Omental fat pad (tissue), 4 donors: Measurements from ENCODE around the gene BCL2A1. TPM values are rescaled to one million over a fixed set of nuclear protein-coding genes. Genes with fewer than 3 reads are reported as not detected.

Source experiments
- ATAC-seq: fragments of 150-250 bp; one replicate; pipeline ENCODE4 v1.9.1; 2016; ENCODE audit warnings: mild to moderate bottlenecking, moderate library complexity; ENCODE audit not compliant: low FRiP score
- DNase-seq: peaks from one replicate; pipeline ENCODE4 v3.0.0-alpha.2; 2019; ENCODE audit warnings: low spot score
- CTCF ChIP-seq, 3 donors: fragments of 450-650 bp; IDR thresholded peaks; one replicate each; pipeline ENCODE4 v1.5.1; 2016 to 2017; ENCODE audit warnings: antibody characterized with exemption in 3 of 3, mild to moderate bottlenecking in 3 of 3, moderate library complexity in 2 of 3
- total RNA-seq, 4 donors: library from RNA; depleted of rRNA; stranded (reverse); fragments of >200 nt; gene quantifications; one replicate each; pipeline ENCODE4 v1.1.0, GENCODE V29; 2016

Gene BCL2A1
- total RNA-seq, 4 donors from 2014 or later = 1.8 to 20.4 (median 16.1) TPM

DNA sequence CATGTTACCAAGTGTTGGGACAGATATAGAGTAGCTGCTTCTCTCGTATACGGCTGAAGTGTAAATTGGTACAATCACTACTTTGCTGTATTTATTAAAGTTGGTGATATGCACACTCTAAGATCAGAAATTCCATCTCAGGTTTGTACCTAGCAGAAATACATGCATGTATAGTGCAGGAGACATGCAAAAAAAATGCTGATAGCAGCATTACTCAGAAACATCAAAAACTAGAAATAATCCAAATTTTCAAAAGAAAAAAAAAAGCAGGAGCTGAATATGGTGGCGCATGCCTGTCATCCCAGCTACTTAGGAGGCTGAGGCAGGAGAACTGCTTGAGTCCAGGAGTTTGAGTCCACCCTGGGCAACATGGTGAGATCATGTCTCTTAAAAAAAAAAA, 31.3 kb upstream of the BCL2A1 start:
- DNase-seq = no peak
- ATAC-seq = no peak
- no peak for TF ChIP-seq CTCF (IDR thresholded peaks at IDR 0.05)

DNA sequence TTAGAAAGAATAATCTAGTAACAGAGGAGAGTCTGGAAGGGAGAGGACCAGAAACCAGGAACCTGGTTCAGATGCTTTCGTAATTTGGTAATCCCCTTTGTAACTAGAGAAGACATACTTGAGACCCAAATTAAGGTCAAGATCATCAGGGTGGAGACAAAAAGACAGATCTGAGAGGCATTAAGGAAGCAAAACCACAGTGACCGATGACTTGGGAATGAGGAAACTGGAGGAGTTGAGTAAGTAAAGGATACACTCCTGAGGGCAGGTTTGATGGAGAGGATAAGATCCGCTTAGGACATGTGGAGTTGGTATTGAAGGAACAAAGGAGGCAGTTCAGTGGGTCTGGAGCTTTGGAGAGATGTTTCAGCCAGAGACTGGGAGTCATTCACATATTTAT, 23.6 kb upstream of the BCL2A1 start:
- no peak for ATAC-seq
- DNase-seq = no peak
- TF ChIP-seq CTCF (IDR thresholded peaks at IDR 0.05) = no peak

DNA sequence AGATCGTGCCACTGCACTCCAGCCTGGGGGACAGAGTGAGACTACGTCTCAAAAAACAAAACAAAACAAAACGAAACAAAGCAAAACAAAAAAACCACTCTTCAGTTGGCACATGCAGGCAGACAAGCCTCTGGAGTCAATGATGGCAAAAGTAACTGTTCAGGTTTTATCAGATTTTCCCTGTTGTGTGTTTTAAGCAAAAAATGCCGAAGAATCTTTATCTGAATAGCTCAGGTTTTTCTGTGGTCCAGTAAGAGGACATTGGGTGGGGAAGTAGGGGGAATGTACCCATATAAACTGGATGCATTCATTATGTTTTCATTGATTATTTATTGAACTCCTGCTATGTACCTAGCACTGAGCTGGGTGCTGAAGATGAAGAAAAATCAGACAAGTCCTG, 20.8 kb upstream of the BCL2A1 start:
- TF ChIP-seq CTCF (IDR thresholded peaks at IDR 0.05) = no peak
- ATAC-seq (no peak), DNase-seq (no peak)

DNA sequence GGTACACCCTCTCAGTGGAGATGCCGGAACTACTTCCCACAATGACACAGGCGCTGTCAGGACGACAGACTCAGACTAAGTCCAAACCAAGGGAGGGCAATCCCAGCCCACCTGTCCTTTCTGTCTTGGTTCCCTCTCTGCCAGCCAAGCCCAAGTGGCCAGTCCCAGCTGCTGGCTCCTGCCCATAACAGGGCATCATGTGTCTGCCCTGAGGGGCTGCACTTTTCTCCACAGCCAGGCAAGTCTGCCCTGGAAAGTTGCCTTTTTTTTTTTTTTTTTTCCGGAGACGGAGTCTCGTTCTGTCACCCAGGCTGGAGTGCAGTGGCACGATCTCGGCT, 20.0 kb upstream of the BCL2A1 start:
- no peak for TF ChIP-seq CTCF (IDR thresholded peaks at IDR 0.05)
- DNase-seq = no peak

DNA sequence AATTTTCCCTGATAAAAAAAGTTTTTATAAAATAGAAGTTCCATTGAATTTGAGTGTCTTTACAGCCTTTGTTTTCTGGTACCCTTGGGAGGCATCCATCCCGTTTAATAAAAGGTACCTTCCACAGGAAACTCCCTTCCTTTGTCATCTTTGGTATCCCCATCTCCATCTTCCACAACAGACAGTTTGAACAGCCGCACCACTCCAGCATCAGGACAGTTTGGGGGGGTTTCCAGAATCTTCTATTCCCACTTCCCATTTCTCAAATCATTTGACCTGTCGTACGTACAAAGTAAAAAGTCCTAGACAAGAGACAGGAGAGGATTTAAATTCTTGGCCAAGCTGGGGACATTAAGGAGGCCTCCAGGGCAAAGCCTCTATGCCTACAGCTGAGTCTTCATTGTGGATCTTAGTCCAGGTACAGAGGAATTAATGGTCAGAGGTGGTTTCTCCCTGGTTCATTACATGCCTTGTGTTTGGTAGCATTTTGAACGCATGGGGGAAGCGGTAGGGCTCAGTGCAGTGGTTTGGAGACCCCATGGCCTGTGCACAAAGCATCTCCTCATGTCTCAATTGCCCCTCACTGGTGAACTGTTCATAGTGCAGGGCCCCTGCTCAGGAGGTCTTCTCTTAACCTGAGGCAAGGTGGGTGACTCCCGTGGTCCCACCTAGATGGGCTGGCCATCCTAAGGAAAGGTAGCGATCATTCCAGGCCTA, 19.4 kb upstream of the BCL2A1 start:
- ATAC-seq (no peak), DNase-seq (no peak)

More for the DNA sequence above, 20.0 kb upstream of the BCL2A1 start:
- no peak for ATAC-seq

GRCh38 chr15:79989682-79990081, 18.7 kb upstream of the BCL2A1 start:
- ATAC-seq (no peak), DNase-seq (no peak)
- TF ChIP-seq CTCF (IDR thresholded peaks at IDR 0.05) = no peak

More for the DNA sequence above, 19.4 kb upstream of the BCL2A1 start:
- no peak for TF ChIP-seq CTCF (IDR thresholded peaks at IDR 0.05)

DNA sequence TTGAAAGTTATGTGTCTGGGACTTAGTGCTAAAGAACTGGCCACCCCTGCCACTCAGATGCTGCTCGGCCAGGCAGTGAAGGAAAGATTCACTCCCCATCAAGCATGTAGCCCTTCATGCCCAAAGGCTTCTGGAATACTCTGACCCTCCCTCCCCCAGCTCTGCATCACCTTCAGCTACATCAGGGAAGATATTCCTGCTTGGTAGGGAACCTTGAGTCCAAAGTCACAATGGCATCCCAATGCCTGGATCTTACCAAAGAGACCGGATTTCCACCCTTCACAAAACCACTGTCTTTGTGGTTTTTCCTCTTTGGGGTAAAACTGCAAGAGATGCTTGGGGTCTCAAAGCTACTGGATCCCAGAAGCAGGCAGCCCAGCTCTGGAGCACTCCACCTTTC, 18.2 kb upstream of the BCL2A1 start:
- no peak for TF ChIP-seq CTCF (IDR thresholded peaks at IDR 0.05)

More for the DNA sequence above, 18.2 kb upstream of the BCL2A1 start:
- ATAC-seq = no peak
- no peak for DNase-seq
